AG09309 (cell line): ENCODE results near the gene CDC27.

Experiments used
- DNase-seq: peaks from one replicate; pipeline ENCODE4 v3.0.0-alpha.2; 2010; ENCODE audit warnings: low read depth
- H3K4me3 ChIP-seq: 2 replicates; pipeline ENCODE4 v1.5.1; 2011; ENCODE audit warnings: mild to moderate bottlenecking, low read depth, low read length, moderate library complexity; ENCODE audit not compliant: control insufficient read depth
- TF ChIP-seq, protein P1 (sequence below): IDR thresholded peaks from 2 replicates; pipeline ENCODE4 v1.5.1; 2011; ENCODE audit warnings: mild to moderate bottlenecking, low read depth, low read length, inconsistent platforms; ENCODE audit not compliant: insufficient read depth, control insufficient read depth; ENCODE audit errors: missing control alignments

CDC27 gene

DNA sequence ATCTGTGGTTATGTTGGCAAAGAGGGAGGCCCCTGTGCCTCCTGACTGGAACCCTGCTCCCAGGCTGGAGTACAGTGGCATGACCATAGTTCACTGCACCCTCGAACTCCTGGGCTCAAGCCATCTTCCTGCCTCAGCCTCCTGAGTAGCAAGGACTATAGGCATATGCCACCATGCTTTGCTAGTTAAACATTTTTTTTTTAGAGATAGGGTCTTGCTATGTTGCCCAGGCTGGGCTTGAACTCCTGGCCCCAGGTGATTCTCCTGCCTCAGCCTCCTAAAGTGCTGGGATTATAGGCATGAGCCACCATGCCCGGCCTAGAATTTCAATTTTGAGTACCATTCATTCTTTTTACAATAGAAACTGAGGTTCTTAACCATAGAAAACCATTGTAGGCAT lies 43.4 kb upstream of the CDC27 start:
- H3K4me3 ChIP-seq: no peak overlapping the region
- DNase-seq: no peak
- TF ChIP-seq, protein P1, sequence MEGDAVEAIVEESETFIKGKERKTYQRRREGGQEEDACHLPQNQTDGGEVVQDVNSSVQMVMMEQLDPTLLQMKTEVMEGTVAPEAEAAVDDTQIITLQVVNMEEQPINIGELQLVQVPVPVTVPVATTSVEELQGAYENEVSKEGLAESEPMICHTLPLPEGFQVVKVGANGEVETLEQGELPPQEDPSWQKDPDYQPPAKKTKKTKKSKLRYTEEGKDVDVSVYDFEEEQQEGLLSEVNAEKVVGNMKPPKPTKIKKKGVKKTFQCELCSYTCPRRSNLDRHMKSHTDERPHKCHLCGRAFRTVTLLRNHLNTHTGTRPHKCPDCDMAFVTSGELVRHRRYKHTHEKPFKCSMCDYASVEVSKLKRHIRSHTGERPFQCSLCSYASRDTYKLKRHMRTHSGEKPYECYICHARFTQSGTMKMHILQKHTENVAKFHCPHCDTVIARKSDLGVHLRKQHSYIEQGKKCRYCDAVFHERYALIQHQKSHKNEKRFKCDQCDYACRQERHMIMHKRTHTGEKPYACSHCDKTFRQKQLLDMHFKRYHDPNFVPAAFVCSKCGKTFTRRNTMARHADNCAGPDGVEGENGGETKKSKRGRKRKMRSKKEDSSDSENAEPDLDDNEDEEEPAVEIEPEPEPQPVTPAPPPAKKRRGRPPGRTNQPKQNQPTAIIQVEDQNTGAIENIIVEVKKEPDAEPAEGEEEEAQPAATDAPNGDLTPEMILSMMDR: no peak

DNA sequence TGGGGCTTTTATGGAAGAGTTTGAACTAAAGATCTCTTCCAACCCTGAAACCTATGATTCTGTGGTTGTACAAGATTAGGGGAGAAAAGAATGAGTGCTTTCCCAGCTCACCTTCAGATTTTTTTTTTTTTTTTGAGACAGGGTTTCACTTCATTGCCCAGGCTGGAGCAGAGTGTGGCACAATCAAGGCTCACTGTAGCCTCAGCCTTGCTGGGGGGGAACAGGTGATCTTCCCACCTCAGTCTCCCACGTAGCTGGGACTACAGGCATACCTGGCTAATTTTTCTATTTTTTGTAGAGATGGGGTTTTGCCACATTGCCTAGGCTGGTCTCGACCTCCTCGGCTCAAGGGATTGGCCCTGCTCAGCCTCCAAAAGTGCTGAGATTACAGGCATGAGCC lies 42.8 kb upstream of the CDC27 start:
- no peak overlapping the region for H3K4me3 ChIP-seq
- TF ChIP-seq, protein P1: no peak
- DNase-seq: no peak

DNA sequence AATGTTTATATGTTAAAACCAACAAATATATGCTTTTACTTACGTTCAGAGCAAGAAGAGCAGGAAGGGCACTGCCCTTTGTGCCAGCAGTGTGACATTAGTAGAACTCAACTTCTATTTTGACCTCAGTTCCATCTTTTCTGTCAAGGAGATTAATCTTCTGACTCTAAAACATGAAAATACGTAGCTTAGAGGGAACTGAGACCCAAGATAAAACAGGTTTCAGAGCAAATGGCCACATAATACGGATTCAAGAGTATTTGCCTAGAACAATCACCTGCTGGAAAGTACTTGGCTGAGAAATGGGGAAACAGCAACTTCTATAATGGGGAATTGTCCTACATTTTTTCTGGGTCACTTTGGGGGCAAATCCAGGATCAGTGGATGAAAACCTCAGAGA lies 42.2 kb upstream of the CDC27 start:
- H3K4me3 ChIP-seq: no peak overlapping the region
- TF ChIP-seq, protein P1: no peak

DNA sequence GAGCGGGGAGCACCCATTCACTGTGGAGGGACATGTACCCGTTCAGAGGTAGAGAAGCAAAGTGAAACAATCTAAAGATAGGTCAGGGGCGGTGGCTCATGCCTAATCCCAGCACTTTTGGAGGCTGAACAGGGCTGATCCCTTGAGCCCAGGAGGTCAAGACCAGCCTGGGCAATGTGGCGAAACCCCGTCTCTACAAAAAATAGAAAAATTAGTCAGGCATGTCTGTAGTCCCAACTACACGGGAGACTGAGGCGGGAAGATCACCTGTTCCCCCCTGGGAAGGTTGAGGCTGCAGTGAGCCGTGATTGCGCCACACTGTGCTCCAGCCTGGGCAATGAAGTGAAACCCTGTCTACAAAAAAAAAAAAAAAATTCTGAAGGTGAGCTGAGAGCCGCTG lies 41.8 kb upstream of the CDC27 start:
- H3K4me3 ChIP-seq: no peak overlapping the region
- TF ChIP-seq, protein P1: no peak
- no peak for DNase-seq

More for the DNA sequence above, 42.2 kb upstream of the CDC27 start:
- no peak for DNase-seq

DNA sequence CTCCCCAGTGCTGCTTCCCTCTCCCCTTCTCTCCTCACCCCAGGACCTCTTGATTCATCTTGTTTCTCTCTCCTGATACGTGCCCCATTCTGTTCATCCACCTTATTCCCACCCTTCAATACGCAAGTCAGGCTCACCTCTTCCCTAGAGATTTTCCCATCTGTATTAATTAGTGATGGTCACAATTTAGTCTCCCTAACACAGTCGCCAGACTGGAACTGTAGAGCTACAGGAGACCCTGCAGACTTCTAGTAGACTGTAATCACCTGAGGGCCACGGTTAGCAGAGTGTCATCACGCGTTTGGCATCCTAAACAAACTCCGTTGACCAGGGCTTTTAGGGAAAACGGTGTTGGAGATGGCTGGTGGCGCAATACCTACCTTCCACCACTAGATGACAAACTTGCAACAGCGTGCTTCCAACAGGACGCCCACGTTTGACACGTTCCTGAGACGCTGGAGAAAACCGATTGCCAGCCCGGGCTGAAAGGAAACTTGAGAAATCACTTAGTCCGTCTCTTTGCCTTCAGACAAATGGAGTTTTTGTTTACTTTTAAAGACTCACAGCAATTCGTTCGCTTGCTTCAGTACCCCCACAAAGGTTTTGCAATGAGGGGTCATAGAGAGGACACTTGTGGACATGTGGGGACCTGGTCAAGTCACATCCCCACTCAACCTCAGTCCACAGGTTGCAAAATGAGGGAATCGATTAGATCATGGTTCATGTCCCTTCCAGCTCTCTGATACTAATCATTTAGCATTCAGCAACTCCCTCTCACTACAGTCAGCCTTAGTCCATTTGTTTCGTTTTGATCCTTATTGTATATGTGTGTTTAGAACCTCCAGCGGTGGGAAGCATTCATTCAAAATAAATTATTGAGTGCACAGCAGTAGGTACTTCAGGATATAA lies 40.7 kb upstream of the CDC27 start:
- H3K4me3 ChIP-seq: peak overlapping the region; percentile 15
- TF ChIP-seq, protein P1: peak; percentile 100
- DNase-seq: peak; percentile 82

DNA sequence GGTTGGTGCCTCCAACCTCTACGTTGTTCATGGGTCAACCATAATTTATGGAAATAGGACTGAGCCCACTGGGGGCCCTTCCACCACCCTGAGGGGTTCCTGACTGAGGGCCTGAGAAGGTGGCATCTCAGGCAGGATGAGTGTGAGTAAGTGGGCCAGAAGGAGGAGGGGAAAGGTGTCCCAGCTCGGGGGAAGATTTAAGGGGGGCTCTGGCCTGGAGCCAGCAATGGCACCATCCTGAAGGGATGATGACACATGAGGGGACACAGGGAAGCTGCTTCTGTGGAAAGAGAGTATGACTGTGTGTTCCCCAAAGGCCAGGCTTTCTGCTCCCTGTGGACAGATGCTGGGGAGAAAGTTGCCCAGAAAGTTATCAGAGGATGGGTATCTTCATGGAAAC lies 38.8 kb upstream of the CDC27 start:
- DNase-seq: no peak
- no peak overlapping the region for H3K4me3 ChIP-seq
- TF ChIP-seq, protein P1: no peak
